SK-N-SH treated with all-trans-retinoic acid at 6 μM for 48 hours (cell line): ENCODE results near the gene SYP.

ENCODE experiments used
- BACH2 ChIP-seq: fragments of 250-450 bp; sonication (Bioruptor Pico); IDR thresholded peaks from 2 replicates; pipeline ENCODE4 v1.9.0; 2021; ENCODE audit warnings: mild to moderate bottlenecking, borderline replicate concordance
- CSDC2 ChIP-seq: fragments of 250-450 bp; sonication (Bioruptor Pico); IDR thresholded peaks from 2 replicates; pipeline ENCODE4 v1.5.0; 2020; ENCODE audit warnings: mild to moderate bottlenecking, moderate library complexity
- RARB ChIP-seq: fragments of 250-450 bp; sonication (Bioruptor Pico); IDR thresholded peaks from 2 replicates; pipeline ENCODE4 v1.8.0; 2021; ENCODE audit warnings: mild to moderate bottlenecking, moderate library complexity
- TCF4 ChIP-seq: fragments of 250-450 bp; sonication (Bioruptor Pico); IDR thresholded peaks from 2 replicates; pipeline ENCODE4 v1.8.0; 2021; ENCODE audit warnings: mild to moderate bottlenecking, moderate library complexity, borderline replicate concordance
- TOX ChIP-seq: fragments of 250-450 bp; sonication (Bioruptor Pico); IDR thresholded peaks from 2 replicates; pipeline ENCODE4 v1.8.0; 2021; ENCODE audit warnings: mild to moderate bottlenecking, moderate library complexity, borderline replicate concordance
- ZFP30 ChIP-seq: fragments of 450-650 bp; formaldehyde crosslinking; IDR thresholded peaks from 2 replicates; pipeline ENCODE4 v1.5.0; 2022; ENCODE audit warnings: mild to moderate bottlenecking, moderate library complexity
- ZNF565 ChIP-seq: fragments of 450-650 bp; formaldehyde crosslinking; conservative IDR thresholded peaks from 2 replicates; pipeline ENCODE4 v1.5.0; 2020; ENCODE audit warnings: low read depth, mild to moderate bottlenecking, moderate library complexity
- TF ChIP-seq, protein P1 (sequence below): fragments of 250-450 bp; sonication (Bioruptor Pico); IDR thresholded peaks from 2 replicates; pipeline ENCODE4 v1.5.1; 2021; ENCODE audit warnings: mild to moderate bottlenecking, moderate library complexity
- TF ChIP-seq, protein P2 (sequence below): fragments of 250-450 bp; sonication (Bioruptor Pico); IDR thresholded peaks from 2 replicates; pipeline ENCODE4 v1.5.0; 2020; ENCODE audit warnings: mild to moderate bottlenecking, moderate library complexity

DNA sequence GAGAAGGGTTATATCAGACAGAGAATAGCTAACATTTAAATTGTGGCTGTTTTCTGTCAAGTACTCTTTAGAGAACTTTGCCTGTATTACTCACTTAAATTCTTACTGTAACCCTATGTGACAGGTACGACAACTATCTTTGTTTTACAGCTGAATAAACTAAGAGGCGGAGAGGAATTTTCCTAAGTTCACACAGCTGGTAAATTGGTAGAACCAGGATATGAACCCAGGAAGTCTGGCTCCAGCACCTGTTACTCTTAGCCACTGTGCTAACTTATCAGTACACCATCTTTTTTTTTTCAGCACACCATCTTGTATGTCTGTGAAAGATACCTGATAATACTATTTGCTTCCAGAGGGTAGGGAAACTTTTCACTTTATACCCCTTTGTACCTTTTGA lies 2.0 kb upstream of the SYP start:
- TF ChIP-seq RARB (CRISPR knock-in tag) = no peak
- TF ChIP-seq ZFP30 (CRISPR knock-in tag) = no peak
- TF ChIP-seq BACH2 (CRISPR knock-in tag) = no peak
- TF ChIP-seq, protein P1, sequence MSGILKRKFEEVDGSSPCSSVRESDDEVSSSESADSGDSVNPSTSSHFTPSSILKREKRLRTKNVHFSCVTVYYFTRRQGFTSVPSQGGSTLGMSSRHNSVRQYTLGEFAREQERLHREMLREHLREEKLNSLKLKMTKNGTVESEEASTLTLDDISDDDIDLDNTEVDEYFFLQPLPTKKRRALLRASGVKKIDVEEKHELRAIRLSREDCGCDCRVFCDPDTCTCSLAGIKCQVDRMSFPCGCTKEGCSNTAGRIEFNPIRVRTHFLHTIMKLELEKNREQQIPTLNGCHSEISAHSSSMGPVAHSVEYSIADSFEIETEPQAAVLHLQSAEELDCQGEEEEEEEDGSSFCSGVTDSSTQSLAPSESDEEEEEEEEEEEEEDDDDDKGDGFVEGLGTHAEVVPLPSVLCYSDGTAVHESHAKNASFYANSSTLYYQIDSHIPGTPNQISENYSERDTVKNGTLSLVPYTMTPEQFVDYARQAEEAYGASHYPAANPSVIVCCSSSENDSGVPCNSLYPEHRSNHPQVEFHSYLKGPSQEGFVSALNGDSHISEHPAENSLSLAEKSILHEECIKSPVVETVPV (CRISPR knock-in tag) = no peak
- no peak for TF ChIP-seq CSDC2 (CRISPR knock-in tag)
- TF ChIP-seq ZNF565 = no peak
- TF ChIP-seq, protein P2, sequence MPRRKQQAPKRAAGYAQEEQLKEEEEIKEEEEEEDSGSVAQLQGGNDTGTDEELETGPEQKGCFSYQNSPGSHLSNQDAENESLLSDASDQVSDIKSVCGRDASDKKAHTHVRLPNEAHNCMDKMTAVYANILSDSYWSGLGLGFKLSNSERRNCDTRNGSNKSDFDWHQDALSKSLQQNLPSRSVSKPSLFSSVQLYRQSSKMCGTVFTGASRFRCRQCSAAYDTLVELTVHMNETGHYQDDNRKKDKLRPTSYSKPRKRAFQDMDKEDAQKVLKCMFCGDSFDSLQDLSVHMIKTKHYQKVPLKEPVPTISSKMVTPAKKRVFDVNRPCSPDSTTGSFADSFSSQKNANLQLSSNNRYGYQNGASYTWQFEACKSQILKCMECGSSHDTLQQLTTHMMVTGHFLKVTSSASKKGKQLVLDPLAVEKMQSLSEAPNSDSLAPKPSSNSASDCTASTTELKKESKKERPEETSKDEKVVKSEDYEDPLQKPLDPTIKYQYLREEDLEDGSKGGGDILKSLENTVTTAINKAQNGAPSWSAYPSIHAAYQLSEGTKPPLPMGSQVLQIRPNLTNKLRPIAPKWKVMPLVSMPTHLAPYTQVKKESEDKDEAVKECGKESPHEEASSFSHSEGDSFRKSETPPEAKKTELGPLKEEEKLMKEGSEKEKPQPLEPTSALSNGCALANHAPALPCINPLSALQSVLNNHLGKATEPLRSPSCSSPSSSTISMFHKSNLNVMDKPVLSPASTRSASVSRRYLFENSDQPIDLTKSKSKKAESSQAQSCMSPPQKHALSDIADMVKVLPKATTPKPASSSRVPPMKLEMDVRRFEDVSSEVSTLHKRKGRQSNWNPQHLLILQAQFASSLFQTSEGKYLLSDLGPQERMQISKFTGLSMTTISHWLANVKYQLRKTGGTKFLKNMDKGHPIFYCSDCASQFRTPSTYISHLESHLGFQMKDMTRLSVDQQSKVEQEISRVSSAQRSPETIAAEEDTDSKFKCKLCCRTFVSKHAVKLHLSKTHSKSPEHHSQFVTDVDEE = no peak
- TF ChIP-seq TCF4 (CRISPR knock-in tag) = no peak
- no peak for TF ChIP-seq TOX (CRISPR knock-in tag)
